HG03135 (cell line): ENCODE results near the gene EEFSEC.

Experiments
- ATAC-seq: cut with Tn5 transposase; IDR thresholded peaks from one replicate; pipeline ENCODE4 v1.9.1; 2021; ENCODE audit warnings: mild to moderate bottlenecking, moderate library complexity; ENCODE audit not compliant: unreplicated experiment

EEFSEC gene

GRCh38 chr3:128407247-128407646 lies 254.0 kb downstream of the EEFSEC start:
- ATAC-seq: no peak

- no peak for ATAC-seq
Observed at GRCh38 chr3:128408012-128408692, 254.9 kb downstream of the EEFSEC start.

- no peak for ATAC-seq
Observed at GRCh38 chr3:128408693-128409623, 255.7 kb downstream of the EEFSEC start.

- no peak for ATAC-seq
Observed at GRCh38 chr3:128409624-128410581, 256.6 kb downstream of the EEFSEC start.

- no peak for ATAC-seq
Observed at GRCh38 chr3:128410669-128411573, 257.6 kb downstream of the EEFSEC start.

- ATAC-seq: no peak
Observed at GRCh38 chr3:128411574-128412064, 258.3 kb downstream of the EEFSEC start.

- ATAC-seq: no peak
Observed at GRCh38 chr3:128412180-128413002, 259.1 kb downstream of the EEFSEC start.

GRCh38 chr3:128413003-128413370 lies 259.7 kb downstream of the EEFSEC start:
- no peak for ATAC-seq

- no peak for ATAC-seq
Observed at GRCh38 chr3:128413413-128414205, 260.3 kb downstream of the EEFSEC start.

GRCh38 chr3:128415200-128415772 lies 262.0 kb downstream of the EEFSEC start:
- ATAC-seq: no peak

- ATAC-seq: no peak
Observed at GRCh38 chr3:128415773-128416577, 262.7 kb downstream of the EEFSEC start.

GRCh38 chr3:128416578-128417211 lies 263.4 kb downstream of the EEFSEC start:
- ATAC-seq: no peak

- ATAC-seq: no peak
Observed at GRCh38 chr3:128418900-128419299, 265.6 kb downstream of the EEFSEC start.

GRCh38 chr3:128419311-128419710 lies 266.0 kb downstream of the EEFSEC start:
- no peak for ATAC-seq

GRCh38 chr3:128420289-128420688 lies 267.0 kb downstream of the EEFSEC start:
- ATAC-seq: no peak

GRCh38 chr3:128420720-128421438 lies 267.6 kb downstream of the EEFSEC start:
- no peak for ATAC-seq
